Measurements from ENCODE around the gene PRPS2.

Gene PRPS2

DNA sequence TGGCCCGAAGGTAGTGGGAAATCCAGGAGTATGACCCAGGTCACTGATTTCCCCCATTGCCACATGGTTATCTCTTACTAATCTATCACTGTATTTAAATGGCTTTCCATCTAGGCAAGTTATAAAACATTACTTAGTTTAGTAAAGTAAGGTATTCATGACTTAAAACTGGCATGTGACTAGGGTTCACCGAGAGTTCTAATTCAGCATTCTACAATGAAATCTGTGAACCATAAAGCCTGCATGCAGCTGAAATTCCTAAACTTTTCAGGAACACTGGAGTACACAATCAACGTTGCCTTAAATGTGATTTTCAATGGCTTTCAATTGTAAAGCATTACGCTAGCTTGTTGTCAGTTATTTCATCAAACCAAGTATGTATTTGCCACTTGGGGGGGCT lies 22.7 kb upstream of the PRPS2 start:
- Histone ChIP-seq H3K4me3 (ENCODE audit: control insufficient read depth in 1 of 7, extremely low read depth in 1 of 7, insufficient read depth in 4 of 7, low read depth in 2 of 7, low read length in 6 of 7) (no peak overlapping the region), H3K36me3 (ENCODE audit: control insufficient read depth in 4 of 4, insufficient read depth in 4 of 4, low read length in 3 of 4) (no peaks in the 10 kb centered on the region), H3K27ac (ENCODE audit: insufficient read depth in 1 of 2, low read depth in 1 of 2, low read length in 2 of 2, poor library complexity in 1 of 2, severe bottlenecking in 2 of 2) (no peak overlapping the region), H3K27me3 (replicated peaks in 2 of 5; ENCODE audit: control insufficient read depth in 4 of 5, insufficient read depth in 5 of 5, low read length in 4 of 5) (peaks cover 0 to 14% (median 5%) of the 10 kb centered on the region in 5 experiments), H3K9me3 (ENCODE audit: control extremely low read depth in 1 of 5, control insufficient read depth in 4 of 5, insufficient read depth in 2 of 5, low read depth in 1 of 5, low read length in 4 of 5) (peaks cover 0 to 2% (median 0%) of the 10 kb centered on the region in 5 experiments), H3K4me1 (ENCODE audit: control extremely low read depth in 1 of 4, control insufficient read depth in 4 of 4, insufficient read depth in 4 of 4, low read length in 3 of 4) (no peaks in the 10 kb centered on the region)
- CTCF ChIA-PET = interaction anchor here (1.1 kb wide), 1 partner anchor 67 kb away, joined by 3 read pairs; no protein-coding TSS in a partner anchor
- POLR2A ChIA-PET = no interaction called here
- no peak for DNase-seq
- 89% methylated on average over 4 of the region's 4 CpGs for WGBS (ENCODE audit: insufficient coverage)

DNA sequence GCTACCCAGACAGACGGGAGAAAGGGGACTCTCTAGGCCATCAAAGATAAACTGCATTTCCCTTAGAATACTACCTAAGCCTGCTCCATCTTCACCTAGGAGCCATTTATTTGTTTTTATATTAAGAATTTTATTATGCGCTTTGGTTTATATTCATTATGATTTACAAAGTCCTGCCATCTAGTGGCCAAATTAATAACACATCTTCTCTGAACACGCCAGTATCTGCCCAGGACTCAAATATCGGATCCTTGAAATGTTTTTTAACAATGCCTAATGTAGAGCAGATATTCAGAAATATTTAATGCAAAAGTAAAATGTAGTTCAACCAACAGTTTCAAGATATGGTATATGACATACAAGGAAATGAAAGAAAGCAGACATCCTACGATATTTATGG lies 20.8 kb upstream of the PRPS2 start:
- WGBS (ENCODE audit: insufficient coverage) = no CpG with 5 or more reads among the region's 5 CpGs
- Histone ChIP-seq H3K27ac (ENCODE audit: insufficient read depth in 1 of 2, low read depth in 1 of 2, low read length in 2 of 2, poor library complexity in 1 of 2, severe bottlenecking in 2 of 2) (no peak overlapping the region), H3K27me3 (replicated peaks in 2 of 5; ENCODE audit: control insufficient read depth in 4 of 5, insufficient read depth in 5 of 5, low read length in 4 of 5) (peaks cover 0 to 18% (median 7%) of the 10 kb centered on the region in 5 experiments), H3K36me3 (ENCODE audit: control insufficient read depth in 4 of 4, insufficient read depth in 4 of 4, low read length in 3 of 4) (no peaks in the 10 kb centered on the region), H3K4me1 (ENCODE audit: control extremely low read depth in 1 of 4, control insufficient read depth in 4 of 4, insufficient read depth in 4 of 4, low read length in 3 of 4) (no peaks in the 10 kb centered on the region), H3K9me3 (ENCODE audit: control extremely low read depth in 1 of 5, control insufficient read depth in 4 of 5, insufficient read depth in 2 of 5, low read depth in 1 of 5, low read length in 4 of 5) (no peaks in the 10 kb centered on the region), H3K4me3 (ENCODE audit: control insufficient read depth in 1 of 7, extremely low read depth in 1 of 7, insufficient read depth in 4 of 7, low read depth in 2 of 7, low read length in 6 of 7) (no peak overlapping the region)
- DNase-seq = peak; percentile 31 to 64 (median 58)
- ChIA-PET CTCF (interaction anchor here (1.0 to 2.0 kb wide), 5 partner anchors 11 to 76 kb away, joined by 3 to 8 read pairs (median 5); no protein-coding TSS in a partner anchor), POLR2A (no interaction called here)

DNA sequence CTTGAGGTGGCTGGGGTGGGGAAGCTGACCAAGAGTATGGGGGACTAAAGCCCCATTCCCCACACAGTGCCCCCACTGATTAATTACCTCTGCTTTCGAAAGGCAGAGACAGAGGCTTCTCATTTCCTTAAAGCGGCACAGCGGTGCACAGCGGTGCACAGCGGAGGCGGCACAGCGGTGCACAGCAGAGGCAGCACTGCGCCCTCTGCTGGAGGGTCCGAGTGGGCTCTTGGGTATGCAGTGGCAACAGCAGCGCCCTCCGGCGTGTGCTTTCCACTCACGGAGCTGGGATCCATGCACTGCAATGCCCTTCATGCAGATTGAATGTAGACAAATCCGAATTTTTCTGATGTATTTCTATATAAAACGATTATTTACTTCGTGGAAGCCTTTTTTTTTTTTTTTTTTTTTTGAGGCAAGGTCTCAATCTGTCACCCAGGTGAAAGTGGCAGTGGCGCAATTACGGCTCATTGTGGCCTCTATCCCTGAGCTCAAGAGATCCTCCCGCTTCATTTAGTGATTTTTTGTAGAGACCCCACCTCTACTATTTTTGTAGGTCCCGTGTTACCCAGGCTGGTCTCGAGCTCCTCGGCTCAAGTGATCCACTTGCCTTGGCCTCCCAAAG lies 19.7 kb upstream of the PRPS2 start:
- 37% methylated on average over 22 of the region's 22 CpGs for WGBS (ENCODE audit: insufficient coverage)
- H3K4me3 ChIP-seq (ENCODE audit: control insufficient read depth in 1 of 7, extremely low read depth in 1 of 7, insufficient read depth in 4 of 7, low read depth in 2 of 7, low read length in 6 of 7) = peak overlapping the region in 1 of 7 experiments; percentile 16
- POLR2A ChIA-PET = no interaction called here
- no peaks in the 10 kb centered on the region for H3K9me3 ChIP-seq (ENCODE audit: control extremely low read depth in 1 of 5, control insufficient read depth in 4 of 5, insufficient read depth in 2 of 5, low read depth in 1 of 5, low read length in 4 of 5)
- H3K27ac ChIP-seq (ENCODE audit: insufficient read depth in 1 of 2, low read depth in 1 of 2, low read length in 2 of 2, poor library complexity in 1 of 2, severe bottlenecking in 2 of 2) = no peak overlapping the region
- no peaks in the 10 kb centered on the region for H3K4me1 ChIP-seq (ENCODE audit: control extremely low read depth in 1 of 4, control insufficient read depth in 4 of 4, insufficient read depth in 4 of 4, low read length in 3 of 4)
- CTCF ChIA-PET = interaction anchor here (0.6 to 2.0 kb wide), 13 partner anchors 9 to 150 kb away, joined by 3 to 6 read pairs (median 4); no protein-coding TSS in a partner anchor
- peak; percentile 71 to 86 (median 86) for DNase-seq
- H3K27me3 ChIP-seq (replicated peaks in 2 of 5; ENCODE audit: control insufficient read depth in 4 of 5, insufficient read depth in 5 of 5, low read length in 4 of 5) = peaks cover 0 to 18% (median 7%) of the 10 kb centered on the region in 5 experiments
- H3K36me3 ChIP-seq (ENCODE audit: control insufficient read depth in 4 of 4, insufficient read depth in 4 of 4, low read length in 3 of 4) = no peaks in the 10 kb centered on the region

DNA sequence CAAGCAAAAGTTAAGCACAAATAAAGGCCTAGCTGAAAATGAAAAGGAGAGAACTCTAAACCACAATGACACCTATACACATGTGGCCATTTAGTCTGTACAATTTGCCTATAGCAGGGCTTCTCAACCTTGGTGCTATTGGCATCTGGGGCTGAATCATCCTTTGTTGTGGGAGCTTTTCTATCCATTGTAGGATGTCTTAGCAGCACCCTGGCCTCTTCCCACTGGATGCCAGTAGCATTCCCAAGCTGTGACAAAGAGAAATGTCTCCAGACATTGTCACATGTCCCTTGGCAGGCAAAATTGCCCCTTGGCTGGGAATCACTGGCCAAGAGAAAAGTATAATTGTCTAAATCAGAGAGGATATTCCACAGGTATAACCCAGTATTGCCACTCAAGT lies 13.5 kb upstream of the PRPS2 start:
- ChIA-PET CTCF (no interaction called here), POLR2A (no interaction called here)
- Histone ChIP-seq H3K27me3 (replicated peaks in 2 of 5; ENCODE audit: control insufficient read depth in 4 of 5, insufficient read depth in 5 of 5, low read length in 4 of 5) (peaks cover 0 to 6% (median 0%) of the 10 kb centered on the region in 5 experiments), H3K9me3 (ENCODE audit: control extremely low read depth in 1 of 5, control insufficient read depth in 4 of 5, insufficient read depth in 2 of 5, low read depth in 1 of 5, low read length in 4 of 5) (no peaks in the 10 kb centered on the region), H3K4me1 (ENCODE audit: control extremely low read depth in 1 of 4, control insufficient read depth in 4 of 4, insufficient read depth in 4 of 4, low read length in 3 of 4) (no peaks in the 10 kb centered on the region), H3K27ac (ENCODE audit: insufficient read depth in 1 of 2, low read depth in 1 of 2, low read length in 2 of 2, poor library complexity in 1 of 2, severe bottlenecking in 2 of 2) (no peak overlapping the region), H3K36me3 (ENCODE audit: control insufficient read depth in 4 of 4, insufficient read depth in 4 of 4, low read length in 3 of 4) (no peaks in the 10 kb centered on the region), H3K4me3 (ENCODE audit: control insufficient read depth in 1 of 7, extremely low read depth in 1 of 7, insufficient read depth in 4 of 7, low read depth in 2 of 7, low read length in 6 of 7) (no peak overlapping the region)
- no peak for DNase-seq

DNA sequence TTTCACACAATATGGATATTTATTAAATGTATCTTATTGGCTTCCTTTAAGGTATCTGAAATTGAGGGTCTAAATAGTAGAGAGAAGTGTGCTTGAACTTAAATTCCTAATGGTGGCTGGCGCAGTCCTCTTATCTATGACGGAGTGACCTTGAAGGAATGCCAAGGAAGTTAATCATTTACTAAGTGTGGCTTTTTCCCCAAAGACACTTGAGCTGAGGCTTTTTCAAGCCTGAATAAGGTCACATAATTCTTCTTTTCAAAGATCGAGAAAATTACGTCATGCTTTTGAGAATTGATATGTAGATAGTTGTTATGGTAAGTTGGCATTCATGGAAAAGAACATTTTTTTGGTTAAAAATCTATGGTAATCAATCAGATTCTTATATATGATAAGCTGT lies 11.7 kb upstream of the PRPS2 start:
- no peak for DNase-seq
- ChIA-PET CTCF (interaction anchor here (0.9 kb wide), 1 partner anchor 8 kb away, joined by 4 read pairs; no protein-coding TSS in a partner anchor), POLR2A (no interaction called here)
- Histone ChIP-seq H3K4me3 (ENCODE audit: control insufficient read depth in 1 of 7, extremely low read depth in 1 of 7, insufficient read depth in 4 of 7, low read depth in 2 of 7, low read length in 6 of 7) (no peak overlapping the region), H3K27me3 (replicated peaks in 2 of 5; ENCODE audit: control insufficient read depth in 4 of 5, insufficient read depth in 5 of 5, low read length in 4 of 5) (peaks cover 0 to 6% (median 0%) of the 10 kb centered on the region in 5 experiments), H3K4me1 (ENCODE audit: control extremely low read depth in 1 of 4, control insufficient read depth in 4 of 4, insufficient read depth in 4 of 4, low read length in 3 of 4) (no peaks in the 10 kb centered on the region), H3K36me3 (ENCODE audit: control insufficient read depth in 4 of 4, insufficient read depth in 4 of 4, low read length in 3 of 4) (no peaks in the 10 kb centered on the region), H3K27ac (ENCODE audit: insufficient read depth in 1 of 2, low read depth in 1 of 2, low read length in 2 of 2, poor library complexity in 1 of 2, severe bottlenecking in 2 of 2) (no peak overlapping the region), H3K9me3 (ENCODE audit: control extremely low read depth in 1 of 5, control insufficient read depth in 4 of 5, insufficient read depth in 2 of 5, low read depth in 1 of 5, low read length in 4 of 5) (no peaks in the 10 kb centered on the region)
- 100% methylated on average over 2 of the region's 4 CpGs for WGBS (ENCODE audit: insufficient coverage)

DNA sequence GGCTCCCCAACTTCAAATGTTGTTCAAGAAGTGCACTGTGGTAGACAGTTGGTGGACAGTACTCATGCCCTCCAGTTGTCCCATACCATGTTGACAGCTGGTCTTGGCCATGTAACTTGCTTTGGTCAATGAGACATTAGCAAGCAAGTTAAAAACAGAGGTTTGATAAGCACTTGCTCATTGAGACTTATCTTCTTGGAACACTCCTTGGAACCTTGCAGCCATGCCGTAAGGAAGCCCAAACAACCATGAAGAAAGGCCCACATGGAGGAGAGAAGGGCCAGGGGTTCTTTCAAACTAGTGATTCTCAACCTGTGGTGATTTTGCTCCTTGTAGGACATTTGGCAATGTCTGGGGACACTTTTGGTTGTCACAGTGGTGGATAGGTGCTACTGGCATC lies 2.6 kb upstream of the PRPS2 start:
- Histone ChIP-seq H3K4me3 (ENCODE audit: control insufficient read depth in 1 of 7, extremely low read depth in 1 of 7, insufficient read depth in 4 of 7, low read depth in 2 of 7, low read length in 6 of 7) (no peak overlapping the region), H3K36me3 (ENCODE audit: control insufficient read depth in 4 of 4, insufficient read depth in 4 of 4, low read length in 3 of 4) (no peaks in the 10 kb centered on the region), H3K4me1 (ENCODE audit: control extremely low read depth in 1 of 4, control insufficient read depth in 4 of 4, insufficient read depth in 4 of 4, low read length in 3 of 4) (peaks cover 0 to 11% (median 5%) of the 10 kb centered on the region in 4 experiments), H3K27ac (ENCODE audit: insufficient read depth in 1 of 2, low read depth in 1 of 2, low read length in 2 of 2, poor library complexity in 1 of 2, severe bottlenecking in 2 of 2) (no peak overlapping the region), H3K27me3 (replicated peaks in 2 of 5; ENCODE audit: control insufficient read depth in 4 of 5, insufficient read depth in 5 of 5, low read length in 4 of 5) (peaks cover 0 to 13% (median 0%) of the 10 kb centered on the region in 5 experiments), H3K9me3 (ENCODE audit: control extremely low read depth in 1 of 5, control insufficient read depth in 4 of 5, insufficient read depth in 2 of 5, low read depth in 1 of 5, low read length in 4 of 5) (peaks cover 0 to 10% (median 0%) of the 10 kb centered on the region in 5 experiments)
- no peak for DNase-seq
- ChIA-PET POLR2A (no interaction called here), CTCF (no interaction called here)
- 100% methylated on average over 1 of the region's 1 CpG for WGBS (ENCODE audit: insufficient coverage)

DNA sequence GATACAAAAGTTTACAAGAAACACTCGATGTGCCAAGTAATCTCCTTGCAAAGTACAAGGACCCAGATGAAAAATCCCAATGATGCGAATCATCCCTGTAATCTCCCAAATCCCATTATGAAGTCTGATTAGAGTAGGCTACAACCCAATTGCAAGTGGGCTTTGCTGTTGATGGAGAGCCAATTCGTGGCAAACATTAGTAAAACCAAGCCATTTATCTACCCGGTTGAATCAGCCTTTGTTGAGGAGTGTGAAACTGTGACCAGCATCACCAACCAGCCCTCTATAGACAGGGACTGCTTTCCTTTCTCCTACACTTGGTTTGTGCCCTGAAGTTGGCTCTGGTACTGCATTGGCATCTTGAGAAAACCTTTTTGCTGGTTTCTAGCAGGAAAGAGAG lies 1.2 kb upstream of the PRPS2 start:
- Histone ChIP-seq H3K4me3 (ENCODE audit: control insufficient read depth in 1 of 7, extremely low read depth in 1 of 7, insufficient read depth in 4 of 7, low read depth in 2 of 7, low read length in 6 of 7) (no peak overlapping the region), H3K27me3 (replicated peaks in 2 of 5; ENCODE audit: control insufficient read depth in 4 of 5, insufficient read depth in 5 of 5, low read length in 4 of 5) (peaks cover 0 to 13% (median 0%) of the 10 kb centered on the region in 5 experiments), H3K27ac (ENCODE audit: insufficient read depth in 1 of 2, low read depth in 1 of 2, low read length in 2 of 2, poor library complexity in 1 of 2, severe bottlenecking in 2 of 2) (no peak overlapping the region), H3K4me1 (ENCODE audit: control extremely low read depth in 1 of 4, control insufficient read depth in 4 of 4, insufficient read depth in 4 of 4, low read length in 3 of 4) (peaks cover 0 to 11% (median 5%) of the 10 kb centered on the region in 4 experiments), H3K36me3 (ENCODE audit: control insufficient read depth in 4 of 4, insufficient read depth in 4 of 4, low read length in 3 of 4) (no peaks in the 10 kb centered on the region), H3K9me3 (ENCODE audit: control extremely low read depth in 1 of 5, control insufficient read depth in 4 of 5, insufficient read depth in 2 of 5, low read depth in 1 of 5, low read length in 4 of 5) (peaks cover 0 to 17% (median 0%) of the 10 kb centered on the region in 5 experiments)
- DNase-seq = no peak
- CTCF ChIA-PET = interaction anchor here (1.0 kb wide), 1 partner anchor 20 kb away, joined by 3 read pairs; no protein-coding TSS in a partner anchor
- POLR2A ChIA-PET = no interaction called here
- 78% methylated on average over 3 of the region's 4 CpGs for WGBS (ENCODE audit: insufficient coverage)

All from common myeloid progenitor, CD34-positive (primary cell).